Endometrial microvascular endothelial cells (primary cell): ENCODE measurements around the gene EIF5AL1. TPM values are rescaled to one million over a fixed set of nuclear protein-coding genes. Genes with fewer than 3 reads are reported as not detected.
"Not testable (repeated sequence)": the region's sequence is repeated elsewhere in the genome, so short reads cannot be mapped to it uniquely, and the experiment has no call there.

ENCODE experiments used
- in situ Hi-C: cut with HindIII; loops from 2 replicates; pipeline ENCODE4 v1.10.0; 2017; ENCODE audit warnings: low sequenced_read_pairs, low pct_unique_long_range_greater_than_20kb; ENCODE audit errors: inconsistent ontology term
- total RNA-seq: library from RNA; depleted of rRNA; stranded (reverse); fragments of >200 nt; gene quantifications from one replicate; pipeline ENCODE4 v1.2.3, GENCODE V29; 2015; ENCODE audit errors: inconsistent ontology term

The EIF5AL1 gene
- total RNA-seq, 1 donor from 2014 or later = 0.37 TPM

- in situ Hi-C loops = not testable (repeated sequence)
Observed at GRCh38 chr10:79504483-79504882, 7.8 kb upstream of the EIF5AL1 start.

- in situ Hi-C loops = not testable (repeated sequence)
Observed at GRCh38 chr10:79505328-79505727, 7.0 kb upstream of the EIF5AL1 start.

GRCh38 chr10:79505829-79506228 lies 6.5 kb upstream of the EIF5AL1 start:
- in situ Hi-C loops = no loop called here

GRCh38 chr10:79507440-79508167 lies 4.7 kb upstream of the EIF5AL1 start:
- in situ Hi-C loops = no loop called here

- in situ Hi-C loops = not testable (repeated sequence)
Observed at GRCh38 chr10:79508245-79508644, 4.1 kb upstream of the EIF5AL1 start.

- in situ Hi-C loops = not testable (repeated sequence)
Observed at GRCh38 chr10:79509306-79509933, 2.9 kb upstream of the EIF5AL1 start.

GRCh38 chr10:79509934-79510508 lies 2.3 kb upstream of the EIF5AL1 start:
- in situ Hi-C loops = not testable (repeated sequence)

- in situ Hi-C loops = not testable (repeated sequence)
Observed at GRCh38 chr10:79516532-79517205, 4.3 kb downstream of the EIF5AL1 start.

GRCh38 chr10:79517567-79517966 lies 5.2 kb downstream of the EIF5AL1 start:
- in situ Hi-C loops = not testable (repeated sequence)

- in situ Hi-C loops = not testable (repeated sequence)
Observed at GRCh38 chr10:79521751-79522150, 9.4 kb downstream of the EIF5AL1 start.

- in situ Hi-C loops = not testable (repeated sequence)
Observed at GRCh38 chr10:79522464-79522863, 10.1 kb downstream of the EIF5AL1 start.

GRCh38 chr10:79523157-79523853 lies 11.0 kb downstream of the EIF5AL1 start:
- in situ Hi-C loops = not testable (repeated sequence)

- in situ Hi-C loops = not testable (repeated sequence)
Observed at GRCh38 chr10:79525049-79525710, 12.8 kb downstream of the EIF5AL1 start.

GRCh38 chr10:79528261-79528660 lies 15.9 kb downstream of the EIF5AL1 start:
- in situ Hi-C loops = not testable (repeated sequence)

- in situ Hi-C loops = not testable (repeated sequence)
Observed at GRCh38 chr10:79533142-79533902, 21.0 kb downstream of the EIF5AL1 start.

- in situ Hi-C loops = not testable (repeated sequence)
Observed at GRCh38 chr10:79533903-79534175, 21.5 kb downstream of the EIF5AL1 start.

GRCh38 chr10:79538311-79538710 lies 26.0 kb downstream of the EIF5AL1 start:
- in situ Hi-C loops = not testable (repeated sequence)

GRCh38 chr10:79540930-79541329 lies 28.6 kb downstream of the EIF5AL1 start:
- in situ Hi-C loops = not testable (repeated sequence)
